Measurements from ENCODE around the gene SLC39A11.
"Not testable (repeated sequence)": the region's sequence is repeated elsewhere in the genome, so short reads cannot be mapped to it uniquely, and the experiment has no call there.

Gene SLC39A11

DNA sequence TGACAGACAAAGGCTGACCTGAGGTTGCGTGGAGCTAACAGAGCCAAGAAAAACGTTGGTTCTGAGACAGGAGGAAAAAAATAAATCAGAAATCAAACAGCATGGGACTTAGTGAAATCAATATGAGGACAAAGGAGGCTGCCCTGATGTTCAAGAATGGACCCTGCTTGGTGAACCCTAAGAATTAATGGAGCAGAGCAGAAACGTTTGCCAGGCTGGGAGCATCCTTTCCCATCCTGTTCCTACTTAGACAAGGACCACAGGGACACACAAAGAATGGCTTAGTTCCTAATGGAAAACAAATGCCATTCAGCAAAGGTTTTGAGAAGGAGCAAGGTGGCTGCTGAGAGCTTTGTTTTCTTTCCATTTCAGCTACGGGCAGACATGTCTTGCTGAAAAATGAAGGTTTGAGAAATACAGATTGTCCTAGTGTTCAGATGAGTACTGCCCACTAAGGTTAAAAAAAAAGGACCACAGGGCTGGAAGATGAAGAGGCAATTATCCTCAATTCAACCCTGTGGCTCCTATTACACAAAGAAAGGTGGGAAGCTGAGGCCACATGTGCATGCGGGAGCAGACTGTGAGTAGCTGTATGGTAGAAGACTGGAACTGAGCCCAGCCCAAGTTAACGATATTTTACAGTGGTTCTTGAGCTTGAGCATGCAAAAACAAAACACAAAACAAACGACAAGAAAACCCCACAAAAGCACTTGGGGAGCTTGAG lies 230.1 kb downstream of the SLC39A11 start:
- DNase-seq = peak; percentile 41

- no peak for DNase-seq
Observed at GRCh38 chr17:72861811-72862210, 230.7 kb downstream of the SLC39A11 start.

GRCh38 chr17:72860778-72861177 lies 231.7 kb downstream of the SLC39A11 start:
- no peak for DNase-seq

DNA sequence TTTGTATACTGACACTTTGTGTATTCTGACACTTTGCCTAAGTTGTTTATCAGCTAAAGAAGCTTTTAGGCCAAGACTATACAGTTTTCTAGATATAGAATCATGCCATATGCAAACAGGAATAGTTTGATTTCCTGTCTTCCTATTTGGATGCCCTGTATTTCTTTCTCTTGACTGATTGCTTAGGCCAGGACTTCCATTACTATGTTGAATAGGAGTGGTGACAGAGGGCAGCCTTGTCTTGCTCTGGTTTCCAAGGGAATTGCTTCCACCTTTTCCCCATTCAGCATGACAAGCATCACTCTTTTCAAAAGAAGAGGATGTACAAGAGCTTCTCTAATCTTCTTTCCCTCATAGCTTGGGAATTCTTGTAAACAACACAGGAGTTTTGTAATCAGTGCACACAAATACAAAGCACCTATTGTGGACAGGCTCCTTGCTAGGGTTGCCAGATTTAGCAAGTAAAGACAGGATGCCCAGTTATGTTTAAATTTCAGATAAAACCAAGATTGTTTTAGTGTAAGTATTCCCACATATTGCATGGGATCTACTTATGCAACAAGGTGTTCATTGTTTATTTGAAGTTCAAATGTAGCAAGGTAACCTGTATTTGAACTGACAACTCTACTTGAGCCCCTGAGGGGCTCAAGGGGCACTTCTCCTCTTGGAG lies 233.5 kb downstream of the SLC39A11 start:
- no peak for DNase-seq

- no peak for DNase-seq
Observed at GRCh38 chr17:72853440-72854415, 238.8 kb downstream of the SLC39A11 start.

- DNase-seq = no peak
Observed at GRCh38 chr17:72852277-72852938, 240.1 kb downstream of the SLC39A11 start.

DNA sequence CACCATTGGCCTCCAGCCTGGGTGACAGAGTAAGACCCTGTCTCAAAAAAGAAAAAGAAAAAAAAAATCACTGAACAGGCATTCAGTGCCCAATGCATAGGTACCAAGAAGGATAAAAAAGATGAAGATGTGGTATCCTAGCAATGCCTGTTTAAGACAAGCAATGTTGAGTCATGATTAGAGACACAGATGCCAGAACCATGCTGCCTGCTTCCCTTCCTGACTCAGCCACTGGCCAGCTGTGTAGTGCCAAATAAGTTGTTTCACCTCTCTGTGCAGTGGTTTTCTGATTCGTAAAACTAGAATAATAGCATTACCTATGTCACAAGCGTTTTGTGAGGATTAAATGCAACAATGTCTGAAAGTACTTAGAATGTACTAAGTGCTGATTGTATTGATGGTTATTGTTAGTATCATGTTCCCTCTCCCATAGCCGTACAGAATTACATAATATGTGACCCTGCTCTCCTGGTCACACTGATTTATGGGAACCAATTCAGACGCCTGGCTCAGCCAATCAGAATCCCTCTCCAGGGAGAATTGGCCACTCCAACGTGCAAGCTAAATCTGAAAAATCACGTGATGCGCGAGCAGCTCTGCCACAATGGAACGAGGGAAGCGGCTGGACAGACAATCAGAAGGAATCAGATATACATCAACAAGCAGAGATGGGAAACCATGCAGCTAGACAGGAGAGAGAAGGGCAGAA lies 241.9 kb downstream of the SLC39A11 start:
- DNase-seq = no peak

DNA sequence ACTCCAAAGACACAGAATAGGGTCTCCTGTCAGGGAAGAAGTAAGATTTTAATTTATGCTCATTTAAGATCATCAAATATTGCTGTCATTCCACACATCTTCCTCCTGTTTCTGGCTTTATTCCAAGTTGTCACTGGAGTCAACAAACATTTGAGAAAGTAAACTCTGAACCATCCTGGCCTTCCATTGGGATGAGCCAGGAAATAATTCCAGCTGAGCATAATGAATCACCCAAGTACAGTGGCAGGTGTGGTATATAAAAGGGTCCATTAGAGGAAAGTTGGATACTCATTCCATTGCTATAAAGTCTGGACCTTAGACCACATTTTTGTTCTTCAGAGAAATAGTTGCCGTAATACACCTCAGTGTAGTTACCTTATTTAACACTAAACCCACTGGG lies 246.1 kb downstream of the SLC39A11 start:
- no peak for DNase-seq

- no peak for DNase-seq
Observed at GRCh38 chr17:72843591-72843990, 248.9 kb downstream of the SLC39A11 start.

DNA sequence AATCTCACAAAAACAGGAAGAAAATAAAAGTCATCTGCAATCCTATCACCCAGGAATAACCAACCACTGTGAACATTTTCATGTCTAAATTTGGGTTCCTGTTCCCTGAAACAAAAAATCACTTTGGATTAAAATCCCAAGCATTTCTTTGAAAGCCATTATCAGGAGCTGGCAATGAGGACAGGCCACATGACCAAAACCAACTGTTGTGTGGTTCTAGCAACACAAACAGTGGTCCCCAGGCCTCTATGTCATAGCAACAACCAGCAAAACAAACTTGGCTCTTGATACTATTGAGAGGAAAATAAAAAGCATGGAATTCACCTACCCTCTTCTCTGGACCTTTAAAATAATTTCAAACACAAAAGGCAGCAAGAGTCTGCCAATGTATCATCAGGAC lies 252.5 kb downstream of the SLC39A11 start:
- no peak for DNase-seq

DNA sequence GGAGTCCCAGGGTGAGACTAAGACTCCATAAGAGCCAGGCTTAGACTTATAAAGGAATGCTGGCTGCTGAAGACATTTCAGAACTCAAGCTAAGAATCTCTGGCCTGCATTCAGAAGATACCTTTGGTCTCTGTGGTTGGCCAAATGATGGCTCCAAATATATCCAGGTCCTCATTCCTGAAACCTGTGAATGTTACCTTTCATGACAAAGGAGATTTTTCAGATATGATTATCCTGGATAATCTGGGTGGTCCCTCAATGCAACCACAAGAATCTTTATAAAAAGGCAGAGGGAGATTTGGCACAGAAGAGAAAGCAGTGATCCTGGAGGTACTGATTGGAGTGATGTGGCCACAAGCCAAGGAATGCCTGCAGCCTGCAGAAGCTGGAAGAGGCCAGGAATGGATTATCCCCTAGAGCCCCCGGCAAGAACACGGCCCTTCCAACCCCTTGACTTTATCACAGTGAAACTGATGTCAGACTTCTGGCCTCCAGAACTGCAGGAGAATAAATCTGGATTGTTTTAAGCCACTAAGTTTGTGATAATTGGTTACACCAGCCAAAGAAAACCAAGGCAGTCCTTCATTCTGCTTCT lies 253.3 kb downstream of the SLC39A11 start:
- no peak for DNase-seq

GRCh38 chr17:72838581-72838980 lies 253.9 kb downstream of the SLC39A11 start:
- DNase-seq = no peak

GRCh38 chr17:72838068-72838467 lies 254.4 kb downstream of the SLC39A11 start:
- DNase-seq = no peak

DNA sequence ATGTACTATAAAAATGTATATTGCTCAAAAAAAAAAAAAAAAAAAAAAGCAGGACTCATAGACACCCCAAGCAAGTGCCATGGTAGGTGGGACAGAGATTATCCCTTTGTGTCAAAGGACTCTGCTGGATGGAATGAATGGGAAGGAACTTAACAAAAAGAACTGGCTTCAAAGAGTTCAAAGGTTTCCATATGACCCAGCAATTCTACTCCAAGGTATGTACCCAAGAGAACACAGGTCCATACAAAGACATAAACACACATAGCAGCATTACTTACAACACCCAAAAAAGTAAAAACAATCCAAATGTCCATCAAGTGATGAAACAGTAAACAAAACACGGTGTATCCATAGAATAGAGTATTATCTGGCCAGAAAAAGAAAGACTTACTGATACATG lies 255.2 kb downstream of the SLC39A11 start:
- no peak for DNase-seq

DNA sequence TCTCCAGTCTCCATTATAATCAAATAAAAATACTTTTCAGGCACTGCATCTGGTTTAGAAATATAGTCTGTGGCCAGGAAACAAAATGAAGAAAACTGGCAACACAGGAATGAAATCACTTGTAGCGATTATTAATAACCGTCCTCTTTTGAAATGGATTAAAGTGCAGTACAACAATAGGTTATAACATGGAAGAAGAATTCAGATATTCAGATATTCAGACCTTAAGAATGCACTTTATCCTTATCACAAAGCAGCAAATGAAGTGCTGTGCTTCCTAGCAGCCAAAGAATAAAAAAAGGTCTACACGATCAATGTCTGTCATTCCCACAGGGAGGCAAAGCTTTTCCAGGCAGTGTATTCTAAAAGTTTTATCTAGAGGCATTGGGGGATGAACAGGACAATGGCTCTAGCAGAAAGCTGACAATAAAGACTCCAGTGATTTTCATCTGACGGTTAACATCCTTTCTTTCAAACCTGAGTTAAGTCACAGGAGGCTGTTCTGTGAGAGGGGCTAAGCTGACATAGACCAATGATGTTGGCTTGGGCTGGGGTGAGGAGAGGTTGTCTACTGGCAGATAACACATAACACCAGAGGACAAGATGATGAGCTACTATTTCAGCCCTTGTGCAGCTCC lies 259.2 kb downstream of the SLC39A11 start:
- no peak for DNase-seq

- no peak for DNase-seq
Observed at GRCh38 chr17:72832306-72832705, 260.2 kb downstream of the SLC39A11 start.

GRCh38 chr17:72829883-72830282 lies 262.6 kb downstream of the SLC39A11 start:
- no peak for DNase-seq

GRCh38 chr17:72826602-72827001 lies 265.9 kb downstream of the SLC39A11 start:
- no peak for DNase-seq

DNA sequence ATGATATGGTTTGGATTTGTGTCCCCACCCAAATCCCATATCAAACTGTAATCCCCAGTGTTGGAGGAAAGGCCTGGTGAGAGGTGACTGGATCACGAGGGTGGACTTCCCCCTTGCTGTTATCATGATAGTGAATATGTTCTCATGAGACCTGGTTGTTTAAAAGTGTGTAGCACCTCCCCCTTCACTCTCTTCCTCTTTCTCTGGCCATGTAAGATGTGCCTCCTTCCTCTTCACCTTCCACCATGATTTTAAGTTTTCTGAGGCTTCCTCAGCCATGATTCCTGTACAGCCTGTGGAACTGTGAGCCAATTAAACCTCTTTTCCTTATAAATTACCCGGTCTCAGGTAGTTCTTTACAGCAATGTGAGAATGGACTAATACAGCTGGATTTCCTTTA lies 266.4 kb downstream of the SLC39A11 start:
- DNase-seq = not testable (repeated sequence)

GRCh38 chr17:72825218-72825617 lies 267.3 kb downstream of the SLC39A11 start:
- DNase-seq = no peak

DNA sequence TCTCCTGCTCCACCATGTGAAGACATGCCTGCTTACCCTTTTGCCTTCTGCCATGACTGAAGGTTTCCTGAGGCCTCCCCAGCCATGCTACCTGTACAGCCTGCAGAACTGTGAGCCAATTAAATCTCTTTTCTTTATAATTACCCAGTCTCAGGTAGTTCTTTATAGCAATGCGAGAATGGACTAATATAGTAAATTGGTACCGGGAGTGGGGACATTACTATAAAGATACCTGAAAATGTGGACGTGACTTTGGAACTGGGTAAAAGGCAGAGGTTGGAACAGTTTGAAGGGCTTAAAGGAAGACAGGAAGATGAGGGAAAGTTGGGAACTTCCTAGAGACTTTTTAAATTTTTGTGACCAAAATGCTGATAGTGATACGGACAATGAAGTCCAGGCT lies 268.2 kb downstream of the SLC39A11 start:
- not testable (repeated sequence) for DNase-seq

Measured in NCI-H2107 (cell line).